Anterior cingulate cortex (tissue), 58 donors: ENCODE data around the gene FPGS.
A peak's percentile ranks its signal among the peaks of the same experiment; 100 is the strongest.
"Not testable (repeated sequence)": the region's sequence is repeated elsewhere in the genome, so short reads cannot be mapped to it uniquely, and the experiment has no call there.

Experiments
- DNase-seq, 58 donors: peaks; one replicate each; lab custom pipeline; 2025; lab: John Stamatoyannopoulos, UW

The FPGS gene

GRCh38 chr9:127770905-127771569, 31.6 kb upstream of the FPGS start:
- DNase-seq, result peak; percentile 51 to 95 (median 87)

GRCh38 chr9:127771570-127772189, 31.0 kb upstream of the FPGS start:
- no peak for DNase-seq

GRCh38 chr9:127772603-127773002, 30.1 kb upstream of the FPGS start:
- no peak for DNase-seq

- DNase-seq, result no peak
Observed at GRCh38 chr9:127773272-127773671, 29.4 kb upstream of the FPGS start.

- no peak for DNase-seq
Observed at GRCh38 chr9:127773981-127774380, 28.7 kb upstream of the FPGS start.

- peak in 15 of 58 donors; percentile 10 to 50 (median 19) for DNase-seq
Observed at GRCh38 chr9:127776195-127776923, 26.3 kb upstream of the FPGS start.

GRCh38 chr9:127776924-127777289, 25.8 kb upstream of the FPGS start:
- no peak for DNase-seq

GRCh38 chr9:127777368-127777980, 25.2 kb upstream of the FPGS start:
- no peak for DNase-seq

GRCh38 chr9:127778280-127779135, 24.2 kb upstream of the FPGS start, which contains the start of gene SH2D3C:
TSS of gene SH2D3C (minus strand) at chr9:127778666. CDS start at chr9:127778627, 39 bp downstream.
- DNase-seq, result peak in 3 of 58 donors; percentile 13 to 22 (median 20)

GRCh38 chr9:127779136-127779981, 23.3 kb upstream of the FPGS start:
- no peak for DNase-seq

- DNase-seq, result peak in 30 of 58 donors; percentile 18 to 74 (median 44)
Observed at GRCh38 chr9:127780126-127780885, 22.4 kb upstream of the FPGS start.

GRCh38 chr9:127780909-127781308, 21.8 kb upstream of the FPGS start:
- not testable (repeated sequence) for DNase-seq

GRCh38 chr9:127781806-127782205, 20.9 kb upstream of the FPGS start:
- DNase-seq, result no peak

GRCh38 chr9:127783111-127784008, 19.3 kb upstream of the FPGS start:
- peak in 6 of 58 donors; percentile 13 to 32 (median 20) for DNase-seq

GRCh38 chr9:127785023-127785932, 17.4 kb upstream of the FPGS start:
- DNase-seq, result peak in 56 of 58 donors; percentile 29 to 84 (median 74)
